Neural cell (in vitro differentiated cells): ENCODE results near the gene ZFYVE28.

Experiments
- CTCF ChIP-seq: fragments of 450-650 bp; IDR thresholded peaks from 2 replicates; pipeline ENCODE4 v1.5.1; 2014; ENCODE audit warnings: antibody characterized with exemption, mild to moderate bottlenecking, moderate library complexity; ENCODE audit not compliant: poor library complexity, severe bottlenecking
- POLR2AphosphoS5 ChIP-seq: IDR thresholded peaks from 2 replicates; pipeline ENCODE4 v1.6.1; 2012
- SMC3 ChIP-seq: fragments of 450-650 bp; conservative IDR thresholded peaks from 2 replicates; pipeline ENCODE4 v1.6.1; 2014; ENCODE audit warnings: antibody characterized with exemption, mild to moderate bottlenecking, moderate library complexity; ENCODE audit not compliant: poor library complexity

DNA sequence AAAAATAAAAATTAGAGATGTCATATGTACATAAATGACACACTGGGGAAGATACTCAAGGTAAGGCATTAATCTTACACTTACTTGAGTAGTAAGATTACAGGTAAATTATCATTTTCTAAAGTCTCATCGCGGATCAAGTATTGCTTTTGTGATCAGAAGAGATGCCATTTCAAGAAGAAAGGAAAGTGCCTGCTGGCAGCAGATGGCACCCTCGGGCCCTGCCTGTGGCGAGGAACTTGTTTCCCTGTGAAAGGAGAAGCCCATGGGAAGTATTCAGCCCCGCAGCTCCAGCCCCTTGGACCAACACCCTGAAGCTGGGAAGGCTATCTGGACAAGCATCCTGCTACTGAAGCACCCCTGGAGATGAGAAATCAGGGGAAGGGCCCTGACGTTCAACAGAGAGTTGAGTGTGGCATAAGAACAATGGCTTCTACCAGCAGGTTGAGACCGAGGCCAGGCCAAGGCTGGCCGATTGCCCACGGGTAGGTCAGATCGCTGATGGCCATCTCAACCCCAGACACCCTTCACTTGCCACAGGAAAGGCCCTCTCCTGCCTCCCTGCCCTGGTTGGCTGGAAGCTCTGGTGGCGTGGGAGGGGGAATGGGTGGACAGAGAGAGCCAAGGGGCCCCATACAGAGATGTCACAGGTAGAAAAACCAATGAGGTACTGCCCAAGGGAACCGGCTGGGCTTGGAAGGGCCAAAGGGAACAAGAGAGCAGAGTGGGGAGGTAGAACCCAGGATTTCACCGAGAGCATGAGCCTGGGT lies 137.7 kb downstream of the ZFYVE28 start:
- no peak for TF ChIP-seq CTCF
- no peak for TF ChIP-seq SMC3
- no peak for TF ChIP-seq POLR2AphosphoS5
